Stimulated activated CD4-positive, alpha-beta T cell treated with anti-CD3 and anti-CD28 coated beads, Interleukin-1b, Interleukin-23, amount 100 ng/mL, for 4 hours (primary cell): Measurements from ENCODE around the gene RAMP3.

Experiments
- DNase-seq, 2 donors: peaks; one replicate each; pipeline ENCODE4 v3.0.0-alpha.2; 2020; ENCODE audit warnings: low read depth in 2 of 2

The RAMP3 gene

GRCh38 chr7:45179666-45180065 is 22.1 kb downstream of the RAMP3 start:
- DNase-seq, result no peak

- no peak for DNase-seq
Measured at GRCh38 chr7:45180084-45180986, 22.7 kb downstream of the RAMP3 start.

- no peak for DNase-seq
Measured at GRCh38 chr7:45181286-45181960, 23.8 kb downstream of the RAMP3 start.

GRCh38 chr7:45181991-45182855 is 24.6 kb downstream of the RAMP3 start:
- no peak for DNase-seq

DNA sequence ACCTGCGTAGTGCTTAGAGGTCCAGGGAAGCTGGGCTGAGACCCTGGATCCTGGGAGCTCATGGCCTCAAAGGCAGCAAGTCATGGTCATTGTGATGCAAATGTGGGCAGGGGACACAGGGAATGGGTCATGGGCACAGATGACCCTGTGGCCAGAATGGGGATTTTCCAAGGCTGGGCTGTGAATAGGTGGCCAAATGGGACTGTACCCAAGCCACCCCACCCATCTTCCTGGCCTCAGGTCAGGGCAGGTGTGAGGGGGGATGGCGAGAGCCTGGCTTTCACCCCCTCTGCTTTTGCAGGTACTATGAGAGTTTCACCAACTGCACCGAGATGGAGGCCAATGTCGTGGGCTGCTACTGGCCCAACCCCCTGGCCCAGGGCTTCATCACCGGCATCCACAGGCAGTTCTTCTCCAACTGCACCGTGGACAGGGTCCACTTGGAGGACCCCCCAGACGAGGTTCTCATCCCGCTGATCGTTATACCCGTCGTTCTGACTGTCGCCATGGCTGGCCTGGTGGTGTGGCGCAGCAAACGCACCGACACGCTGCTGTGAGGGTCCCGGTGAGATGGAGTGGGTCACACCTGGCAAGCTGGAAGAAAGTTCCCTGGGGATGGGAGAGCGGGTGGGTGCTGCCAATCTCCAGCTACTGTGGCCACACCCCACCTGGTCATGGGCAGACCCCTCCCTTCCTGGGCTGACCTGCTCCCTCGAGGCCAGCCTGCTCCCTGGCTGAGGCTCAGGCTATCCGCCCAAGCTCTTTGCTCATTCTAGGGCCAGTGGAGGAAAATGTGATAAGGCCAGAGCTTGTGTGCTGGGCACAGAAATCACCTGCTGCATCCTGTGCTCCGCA is 25.5 kb downstream of the RAMP3 start:
- DNase-seq, result no peak

GRCh38 chr7:45183711-45184210 is 26.2 kb downstream of the RAMP3 start:
- DNase-seq, result no peak

GRCh38 chr7:45184326-45185027 is 26.9 kb downstream of the RAMP3 start:
- no peak for DNase-seq

DNA sequence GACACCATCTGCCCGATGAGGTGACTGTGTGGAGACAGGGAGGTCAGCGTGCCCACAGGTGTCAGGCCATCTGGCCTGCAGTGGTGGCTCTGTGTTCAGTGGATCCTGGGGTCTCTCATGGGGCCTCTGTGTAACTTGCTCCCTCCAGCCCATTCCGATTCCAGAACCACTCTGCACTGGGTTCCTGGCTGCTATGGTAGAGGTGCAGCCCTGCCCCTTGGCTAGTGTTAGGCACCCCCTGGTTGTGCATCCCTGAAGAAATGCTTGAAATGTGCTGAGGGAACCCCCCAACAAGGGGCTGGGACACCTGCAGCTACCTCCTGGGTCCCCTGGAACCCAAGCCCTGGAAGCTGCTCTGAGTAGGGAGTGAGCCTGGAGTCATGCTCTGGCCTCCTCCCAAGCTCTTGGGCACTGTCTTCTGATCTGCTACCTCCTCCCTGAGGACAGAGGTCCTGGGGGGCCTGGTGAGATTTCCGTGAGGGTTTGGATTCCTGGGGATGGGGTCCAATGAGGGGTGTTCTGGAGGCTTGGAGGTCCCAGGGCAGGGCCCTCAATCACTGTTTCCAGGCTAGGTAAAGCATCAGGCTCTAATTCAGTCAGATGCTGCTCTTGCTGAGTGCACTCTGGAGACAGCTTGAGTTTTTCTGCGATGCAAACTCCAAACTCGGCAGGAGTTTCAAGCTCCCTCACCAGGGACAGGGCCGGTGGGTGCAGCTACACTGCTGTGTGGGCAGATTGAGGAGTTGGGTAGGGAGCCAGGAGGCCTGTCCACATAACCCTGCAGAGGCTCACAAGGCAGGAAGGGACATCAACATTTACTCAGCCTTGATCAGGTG is 27.7 kb downstream of the RAMP3 start:
- DNase-seq, result no peak

DNA sequence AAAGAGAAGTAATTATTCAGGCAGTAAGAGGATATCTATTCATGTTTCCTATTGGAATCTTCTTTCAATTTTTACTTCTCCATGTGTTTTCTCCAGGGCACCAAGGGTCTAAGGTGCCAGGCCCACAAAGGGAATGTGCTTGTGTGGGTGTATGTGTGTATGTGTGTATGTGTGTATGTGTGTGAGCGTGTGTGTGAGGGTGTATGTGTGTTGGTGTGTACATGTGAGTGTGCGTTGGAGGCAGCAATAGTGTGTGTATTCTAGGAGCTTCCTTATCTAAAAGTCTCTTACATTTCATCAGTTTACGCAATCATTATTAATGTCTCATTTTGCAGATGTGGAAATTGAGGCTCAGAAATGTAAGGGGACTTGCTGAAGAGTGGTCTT is 28.3 kb downstream of the RAMP3 start:
- DNase-seq, result no peak

- DNase-seq, result no peak
Measured at GRCh38 chr7:45186261-45186813, 28.7 kb downstream of the RAMP3 start.

GRCh38 chr7:45187089-45187945 is 29.7 kb downstream of the RAMP3 start:
- DNase-seq, result no peak

GRCh38 chr7:45187946-45188411 is 30.4 kb downstream of the RAMP3 start:
- no peak for DNase-seq

DNA sequence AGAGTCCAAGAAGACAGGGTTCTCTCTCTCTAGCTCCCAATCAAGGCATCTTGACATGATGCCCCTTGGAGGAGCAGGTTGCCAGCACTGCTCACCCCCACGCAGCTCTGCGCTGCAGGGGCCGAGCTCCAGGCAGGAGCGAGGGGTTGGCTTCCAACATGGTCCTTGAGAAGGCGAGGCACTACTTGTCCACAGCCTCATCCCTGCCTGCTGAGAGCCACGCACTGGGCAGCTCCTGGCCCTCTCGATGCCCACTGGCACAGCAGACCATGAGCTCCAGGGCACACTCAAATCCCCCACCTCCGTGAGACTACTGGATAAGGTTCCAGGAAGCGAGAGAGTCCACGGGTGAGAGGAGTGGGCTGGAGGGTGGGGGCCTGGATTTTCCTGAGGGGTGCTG is 31.1 kb downstream of the RAMP3 start:
- no peak for DNase-seq

DNA sequence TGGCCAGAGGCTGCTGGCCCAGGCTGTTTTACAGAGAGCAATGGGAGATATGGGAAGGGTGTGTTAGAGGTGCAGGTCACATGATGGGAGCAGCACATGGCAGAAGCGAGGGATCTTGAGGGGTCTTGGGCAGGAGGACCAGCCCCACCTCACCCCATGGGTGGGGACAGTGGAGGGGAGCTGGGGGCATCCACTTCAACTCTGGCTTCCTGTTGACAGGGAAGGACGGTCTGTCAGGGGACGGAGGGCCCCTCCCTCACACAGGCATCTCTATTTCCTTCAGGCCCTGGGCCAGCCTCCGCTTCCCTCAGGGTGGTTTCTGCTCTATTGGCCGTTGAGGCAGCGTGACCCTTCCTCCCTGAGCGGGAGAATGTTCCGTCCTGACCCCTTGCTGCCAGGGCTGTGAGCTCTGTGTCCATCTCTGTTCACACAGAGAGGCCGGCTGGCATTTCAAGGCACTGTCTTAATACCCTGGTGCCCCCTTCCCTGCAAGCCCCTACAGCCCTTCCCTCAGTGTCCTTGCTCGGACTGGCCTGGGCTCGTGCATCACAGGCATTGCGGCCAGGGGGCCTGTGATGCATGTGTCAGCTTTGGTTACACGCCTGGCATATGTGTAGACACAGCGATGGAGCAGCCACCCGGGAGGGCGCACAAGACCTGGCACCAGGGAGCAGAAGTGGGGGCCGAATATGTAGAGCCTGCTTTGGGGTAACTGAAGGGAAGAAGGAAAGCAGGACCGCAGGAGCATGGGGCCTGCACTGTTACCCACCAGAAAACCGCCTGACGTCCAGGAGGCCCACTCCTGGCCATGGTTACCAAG is 31.8 kb downstream of the RAMP3 start:
- DNase-seq, result no peak

GRCh38 chr7:45190406-45191165 is 33.0 kb downstream of the RAMP3 start:
- no peak for DNase-seq

GRCh38 chr7:45191396-45191795 is 33.8 kb downstream of the RAMP3 start:
- DNase-seq, result no peak
